BLaER1 treated with 17β-estradiol and CSF1 and Interleukin-3, amounts not matched to agents 10 nM and 100 nM (cell line): ENCODE data around the gene COTL1.

Source experiments
- H3K27ac ChIP-seq, 11 experiments: shearing (Covaris generic); formaldehyde crosslinking; 2 replicates each; pipeline ENCODE4 v1.8.1; 2022
- H3K27me3 ChIP-seq, 11 experiments: shearing (Covaris generic); formaldehyde crosslinking; 2 replicates each; pipeline ENCODE4 v1.8.1; 2022
- H3K36me3 ChIP-seq, 11 experiments: shearing (Covaris generic); formaldehyde crosslinking; 2 replicates each; pipeline ENCODE4 v1.8.1; 2022
- H3K4me1 ChIP-seq, 10 experiments: shearing (Covaris generic); formaldehyde crosslinking; 2 replicates each; pipeline ENCODE4 v1.8.1; 2022
- H3K4me2 ChIP-seq, 11 experiments: shearing (Covaris generic); formaldehyde crosslinking; 2 replicates each; pipeline ENCODE4 v1.8.1; 2022
- H3K4me3 ChIP-seq, 10 experiments: shearing (Covaris generic); formaldehyde crosslinking; 2 replicates each; pipeline ENCODE4 v1.8.1; 2022
- H3K9ac ChIP-seq, 11 experiments: shearing (Covaris generic); formaldehyde crosslinking; 2 replicates each; pipeline ENCODE4 v1.8.1; 2022
- H3K9me3 ChIP-seq, 11 experiments: shearing (Covaris generic); formaldehyde crosslinking; replicated peaks in 1 of 11; 2 replicates each; pipeline ENCODE4 v1.8.1; 2022
- H4K20me1 ChIP-seq, 11 experiments: shearing (Covaris generic); formaldehyde crosslinking; 2 replicates each; pipeline ENCODE4 v1.8.1; 2022
- Cebpa-rat ChIP-seq, 11 experiments: shearing (Covaris generic); IDR thresholded peaks; 2 replicates each; pipeline ENCODE4 v1.8.1; 2022

COTL1 gene

DNA sequence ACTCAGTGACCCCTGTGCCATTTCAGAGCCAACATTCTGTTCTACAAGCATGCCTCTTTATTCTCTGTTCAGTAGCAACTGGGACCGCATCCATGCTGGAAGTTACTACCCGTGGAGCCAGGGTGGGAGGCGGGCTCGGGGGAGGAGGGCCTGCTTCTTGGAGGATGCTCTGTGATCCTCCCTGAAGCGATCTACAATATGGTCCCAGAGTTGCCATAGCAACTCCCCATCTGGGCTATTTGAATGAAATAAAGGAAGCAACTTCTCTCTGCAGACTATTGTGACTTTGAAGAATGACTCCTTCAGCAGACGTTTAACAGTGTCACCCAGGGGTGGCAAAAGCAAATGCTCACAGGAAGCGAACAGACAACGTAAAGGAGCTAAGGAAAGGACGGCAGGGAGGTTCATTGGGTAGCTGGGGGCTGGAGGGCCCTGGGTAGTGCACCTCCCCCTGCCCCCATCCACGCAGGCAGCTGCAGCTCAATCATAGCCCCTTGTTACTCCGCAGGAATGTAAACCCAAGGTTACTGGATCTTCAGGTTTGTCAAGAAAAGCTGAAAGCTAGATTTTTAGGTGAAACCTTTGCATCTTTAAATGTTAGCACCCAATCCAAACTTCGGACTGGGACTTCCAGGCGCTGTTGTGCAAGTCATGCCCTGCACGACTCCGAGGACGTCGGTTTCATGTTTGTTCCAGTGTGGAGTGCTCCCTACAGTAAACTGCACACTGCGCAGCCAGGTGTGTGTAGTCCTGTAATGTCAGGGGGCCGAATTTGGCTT, 62.3 kb downstream of the COTL1 start:
- no peak for TF ChIP-seq Cebpa-rat (IDR thresholded peaks at IDR 0.05)
- Histone ChIP-seq H3K27me3 (no peaks in the 10 kb centered on the region), H3K27ac (no peak overlapping the region), H3K4me2 (peak overlapping the region in 7 of 11 experiments; percentile 1 to 84 (median 23); a peak in 8 of 22 replicates), H4K20me1 (no peaks in the 10 kb centered on the region), H3K4me3 (no peak overlapping the region), H3K36me3 (no peaks in the 10 kb centered on the region), H3K9ac (0 out of 22 replicates have a peak overlapping the region, but pooled peaks of 1 of the 11 experiments have one; percentile 23), H3K4me1 (peaks cover 21 to 55% (median 37%) of the 10 kb centered on the region in 10 experiments), H3K9me3 (no peaks in the 10 kb centered on the region)

DNA sequence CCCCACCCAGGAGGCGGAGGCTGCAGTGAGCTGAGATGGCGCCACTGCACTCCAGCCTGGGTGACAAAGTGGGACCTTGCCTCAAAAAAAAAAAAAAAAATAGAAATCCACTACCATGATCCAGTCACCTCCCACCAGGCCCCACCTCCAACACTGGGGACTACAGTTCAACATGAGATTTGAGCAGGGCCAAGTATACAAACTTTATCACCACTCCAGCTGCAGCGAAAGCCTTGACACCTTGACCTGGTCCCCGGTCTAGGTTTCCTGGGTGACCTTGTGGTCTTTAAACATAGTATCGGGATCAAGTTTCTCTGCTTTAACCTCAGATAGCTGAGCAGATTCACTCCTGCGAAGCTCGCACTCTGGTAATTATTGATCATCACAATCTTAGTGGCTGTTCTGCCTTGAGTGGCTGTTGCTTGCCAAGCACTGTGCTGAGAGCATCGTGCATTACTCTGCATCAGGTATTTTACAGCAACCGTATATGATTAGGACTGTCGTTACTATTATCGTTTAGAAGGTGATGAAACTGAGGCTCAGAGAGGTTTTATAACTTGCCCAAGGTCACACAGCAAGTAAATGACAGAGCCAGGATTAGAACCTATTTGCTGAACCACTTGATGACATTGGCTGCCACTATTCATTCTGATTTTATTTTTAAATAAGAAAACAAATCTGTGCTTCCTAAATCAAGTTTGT, 63.1 kb downstream of the COTL1 start:
- no peaks in the 10 kb centered on the region for H3K36me3 ChIP-seq
- peak overlapping the region in 9 of 11 experiments; percentile 54 to 86 (median 82); a peak in 17 of 22 replicates for H3K4me2 ChIP-seq
- no peaks in the 10 kb centered on the region for H4K20me1 ChIP-seq
- no peaks in the 10 kb centered on the region for H3K9me3 ChIP-seq
- H3K4me3 ChIP-seq, result no peak overlapping the region
- TF ChIP-seq Cebpa-rat (IDR thresholded peaks at IDR 0.05), result no peak
- no peaks in the 10 kb centered on the region for H3K27me3 ChIP-seq
- H3K4me1 ChIP-seq, result peaks cover 26 to 56% (median 44%) of the 10 kb centered on the region in 10 experiments
- H3K27ac ChIP-seq, result peak overlapping the region in 1 of 11 experiments; percentile 20; a peak in 1 of 22 replicates
- no peak overlapping the region for H3K9ac ChIP-seq

DNA sequence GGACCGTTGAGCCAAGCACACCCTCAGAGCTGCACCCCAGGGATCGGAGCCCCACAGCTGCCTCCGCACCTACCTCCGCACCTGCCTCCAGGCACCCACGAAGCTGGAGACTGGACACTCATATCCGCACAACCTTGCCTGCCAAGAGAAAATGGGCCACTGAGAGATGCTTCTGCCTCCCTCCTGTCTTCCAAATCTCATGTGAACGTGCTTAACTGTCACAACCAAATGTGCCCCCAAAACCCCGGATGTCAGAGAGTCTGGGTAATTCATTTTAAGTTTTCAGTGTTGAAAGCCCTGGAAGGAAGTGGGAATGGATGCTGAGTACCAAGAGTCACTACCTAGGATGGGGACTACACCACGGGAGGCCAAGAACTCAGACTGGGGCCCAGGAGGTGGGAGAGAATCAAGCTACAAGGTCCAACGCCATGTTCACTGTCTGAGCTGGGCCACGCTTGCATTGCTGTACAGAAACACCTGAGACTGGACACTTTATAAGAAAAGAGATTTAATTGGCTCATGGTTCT, 63.9 kb downstream of the COTL1 start:
- Histone ChIP-seq H4K20me1 (no peaks in the 10 kb centered on the region), H3K4me3 (no peak overlapping the region), H3K27me3 (no peaks in the 10 kb centered on the region), H3K4me1 (peaks cover 35 to 64% (median 52%) of the 10 kb centered on the region in 10 experiments), H3K27ac (peak overlapping the region in 4 of 11 experiments; percentile 15 to 50 (median 28); a peak in 7 of 22 replicates), H3K9me3 (no peaks in the 10 kb centered on the region), H3K9ac (peak overlapping the region in 1 of 11 experiments; percentile 14; a peak in 2 of 22 replicates), H3K4me2 (peak overlapping the region; percentile 31 to 86 (median 81); a peak in 21 of 22 replicates), H3K36me3 (no peaks in the 10 kb centered on the region)
- no peak for TF ChIP-seq Cebpa-rat (IDR thresholded peaks at IDR 0.05)

DNA sequence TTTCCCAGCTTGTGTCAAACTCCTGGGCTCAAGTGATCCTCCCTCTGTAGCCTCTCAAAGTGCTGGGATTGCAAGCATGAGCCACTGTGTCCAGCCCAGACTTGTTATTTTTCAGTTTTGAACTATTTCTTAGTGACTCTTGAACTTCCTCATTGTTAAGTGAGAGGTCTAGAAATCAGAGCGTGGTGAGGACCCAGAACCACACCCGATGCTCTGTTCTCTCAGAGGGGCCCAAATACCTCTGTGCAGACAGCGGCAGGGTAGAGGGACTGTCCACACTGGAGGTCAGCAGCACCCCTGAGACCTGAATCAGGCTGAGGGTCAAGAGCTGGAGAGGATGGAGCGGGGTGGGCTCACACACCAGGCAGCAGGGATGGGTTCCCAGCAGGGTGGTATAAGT, 65.7 kb downstream of the COTL1 start:
- Histone ChIP-seq H3K4me1 (peaks cover 45 to 78% (median 65%) of the 10 kb centered on the region in 10 experiments), H3K27me3 (no peaks in the 10 kb centered on the region), H3K36me3 (no peaks in the 10 kb centered on the region), H4K20me1 (no peaks in the 10 kb centered on the region), H3K4me3 (no peak overlapping the region), H3K9me3 (no peaks in the 10 kb centered on the region), H3K27ac (peak overlapping the region in 2 of 11 experiments; percentile 34 to 38; a peak in 2 of 22 replicates), H3K9ac (peak overlapping the region in 1 of 11 experiments; percentile 16; a peak in 1 of 22 replicates), H3K4me2 (peak overlapping the region in 5 of 11 experiments; percentile 58 to 86 (median 75); a peak in 10 of 22 replicates)
- TF ChIP-seq Cebpa-rat (IDR thresholded peaks at IDR 0.05), result no peak

DNA sequence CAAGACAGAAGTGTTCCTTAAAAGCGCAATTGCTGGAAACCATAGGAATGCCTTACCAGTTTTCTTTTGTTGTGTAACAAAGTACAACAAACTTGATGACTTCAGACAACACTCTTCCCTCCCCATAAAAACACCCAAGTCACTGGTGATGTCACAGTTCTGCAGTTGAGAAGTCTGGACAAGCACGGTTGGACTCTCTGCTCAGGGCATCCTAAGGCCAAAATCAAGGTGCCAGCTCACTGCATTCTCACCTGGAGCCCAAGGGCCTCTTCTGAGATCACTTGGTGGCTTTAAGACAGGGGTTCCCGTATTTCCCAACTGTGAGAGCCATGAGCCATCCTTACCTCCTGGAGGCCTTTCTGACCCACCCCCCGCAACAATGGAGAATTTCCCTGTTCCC, 67.8 kb downstream of the COTL1 start:
- Histone ChIP-seq H3K4me2 (peak overlapping the region; percentile 61 to 85 (median 78); a peak in 21 of 22 replicates), H3K9ac (peak overlapping the region in 2 of 11 experiments; percentile 71 to 73; a peak in 2 of 22 replicates), H3K27ac (peak overlapping the region in 9 of 11 experiments; percentile 72 to 82 (median 78); a peak in 15 of 22 replicates), H3K9me3 (no peaks in the 10 kb centered on the region), H4K20me1 (no peaks in the 10 kb centered on the region), H3K4me1 (peaks cover 48 to 86% (median 78%) of the 10 kb centered on the region in 10 experiments), H3K4me3 (no peak overlapping the region), H3K36me3 (no peaks in the 10 kb centered on the region), H3K27me3 (peaks cover 0 to under 1% (median 0%) of the 10 kb centered on the region in 11 experiments; a peak in 2 of 22 replicates)
- no peak for TF ChIP-seq Cebpa-rat (IDR thresholded peaks at IDR 0.05)

DNA sequence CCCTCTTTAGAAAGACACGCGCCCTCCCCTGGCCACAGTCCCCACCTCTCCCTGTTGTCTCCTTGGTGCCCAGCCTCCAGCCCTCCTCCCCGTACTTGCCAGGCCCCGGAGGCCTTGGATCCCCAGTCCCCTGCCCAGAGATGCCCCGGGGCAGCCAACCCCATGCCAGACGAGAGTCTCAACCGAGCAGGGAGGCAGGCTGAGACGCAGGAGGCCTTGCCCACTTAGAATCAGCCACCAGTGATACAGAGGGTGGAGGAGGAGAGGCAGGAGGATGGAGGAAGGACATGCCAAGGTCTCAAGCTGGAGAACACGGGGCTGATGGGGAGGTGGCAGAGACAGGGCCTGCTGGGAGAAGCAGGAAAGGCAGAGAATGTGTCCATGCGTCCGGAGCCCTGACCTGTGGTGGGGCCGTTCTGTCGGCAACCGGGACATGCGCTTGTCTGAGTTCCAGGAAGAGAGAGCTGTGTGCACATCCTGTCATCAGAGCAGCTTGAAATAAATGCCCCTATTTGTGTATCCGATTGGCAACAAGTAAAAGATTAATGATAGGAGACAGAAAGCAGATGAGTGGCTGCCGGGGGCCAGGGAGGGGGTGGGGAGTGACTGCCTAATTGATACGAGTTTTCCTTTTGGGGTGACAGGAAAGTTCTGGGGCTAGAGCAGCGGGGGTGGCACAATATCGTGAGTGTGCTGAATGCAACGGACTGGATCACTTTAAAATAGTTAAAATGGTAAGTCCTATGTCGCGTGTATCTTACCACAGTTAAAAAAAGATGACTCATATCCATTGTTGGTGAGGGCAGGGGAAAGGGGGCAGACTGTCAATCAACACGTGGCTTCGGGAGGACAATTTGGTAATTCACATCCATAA, 68.7 kb downstream of the COTL1 start:
- Histone ChIP-seq H3K9me3 (no peaks in the 10 kb centered on the region), H3K9ac (peak overlapping the region in 10 of 11 experiments; percentile 20 to 73 (median 68); a peak in 19 of 22 replicates), H3K4me1 (peaks cover 54 to 87% (median 80%) of the 10 kb centered on the region in 10 experiments), H3K4me2 (peak overlapping the region; percentile 61 to 85 (median 78)), H3K27ac (peak overlapping the region in 10 of 11 experiments; percentile 52 to 82 (median 76); a peak in 19 of 22 replicates), H3K4me3 (peak overlapping the region in 4 of 10 experiments; percentile 13 to 43 (median 24); a peak in 7 of 20 replicates), H3K27me3 (peaks cover 0 to 6% (median 0%) of the 10 kb centered on the region in 11 experiments; a peak in 3 of 22 replicates), H4K20me1 (no peaks in the 10 kb centered on the region), H3K36me3 (no peaks in the 10 kb centered on the region)
- TF ChIP-seq Cebpa-rat (IDR thresholded peaks at IDR 0.05), result no peak

DNA sequence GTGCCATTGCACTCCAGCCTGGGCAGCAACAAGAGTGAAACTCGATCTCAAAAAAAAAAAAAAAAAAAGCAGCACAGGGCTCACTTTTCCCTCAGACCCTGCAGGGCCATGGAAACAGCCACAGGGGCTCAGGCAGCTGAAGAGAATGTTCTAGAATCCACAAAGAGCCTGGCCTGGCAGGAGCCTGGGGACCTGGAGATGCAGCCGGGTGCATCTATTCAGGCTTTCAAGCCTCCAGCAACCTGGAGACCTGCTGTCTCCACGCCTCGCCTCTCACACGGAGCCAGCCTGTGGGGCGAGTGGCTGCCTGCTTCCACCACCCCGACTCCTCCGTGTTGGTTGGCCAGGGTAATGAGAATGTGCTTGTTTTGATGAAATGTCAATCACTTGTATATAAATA, 69.4 kb downstream of the COTL1 start:
- H3K4me3 ChIP-seq, result no peak overlapping the region

More for the DNA sequence above, 69.4 kb downstream of the COTL1 start:
- H3K36me3 ChIP-seq, result no peaks in the 10 kb centered on the region
- H3K4me2 ChIP-seq, result peak overlapping the region in 10 of 11 experiments; percentile 68 to 85 (median 78); a peak in 19 of 22 replicates
- H3K27ac ChIP-seq, result peak overlapping the region in 9 of 11 experiments; percentile 72 to 82 (median 78); a peak in 18 of 22 replicates
- H3K4me1 ChIP-seq, result peaks cover 49 to 87% (median 76%) of the 10 kb centered on the region in 10 experiments
- peak overlapping the region in 7 of 11 experiments; percentile 54 to 72 (median 69); a peak in 10 of 22 replicates for H3K9ac ChIP-seq
- no peak for TF ChIP-seq Cebpa-rat (IDR thresholded peaks at IDR 0.05)
- no peaks in the 10 kb centered on the region for H4K20me1 ChIP-seq
- H3K27me3 ChIP-seq, result peaks cover 0 to 8% (median 0%) of the 10 kb centered on the region in 11 experiments; a peak in 3 of 22 replicates
- H3K9me3 ChIP-seq, result no peaks in the 10 kb centered on the region
